ENCODE data around the gene TESK1.

Gene TESK1

GRCh38 chr9:35603986-35604577 is 980 bp upstream of the TESK1 start:
- peaks cover 5 to 27% (median 26%) of the 10 kb centered on the region in 4 donors for H3K4me1 ChIP-seq
- H3K9me3 ChIP-seq: no peaks in the 10 kb centered on the region
- H3K36me3 ChIP-seq: peaks cover 10 to 21% (median 12%) of the 10 kb centered on the region in 3 donors
- intact Hi-C loops (cut with DNase I; ENCODE audit: low total_unique reads): no loop called here
- peak overlapping the region; percentile 91 to 94 for H3K27ac ChIP-seq
- peak; percentile 96 to 99 for TF ChIP-seq CTCF (IDR thresholded peaks at IDR 0.05)
- H3K27me3 ChIP-seq: no peaks in the 10 kb centered on the region
- peak; percentile 99 to 100 for DNase-seq
- H3K4me3 ChIP-seq: peak overlapping the region; percentile 84 to 94

GRCh38 chr9:35605351-35606137 is 482 bp downstream of the TESK1 start:
- Histone ChIP-seq H3K4me3 (peak overlapping the region; percentile 84 to 94), H3K27ac (peak overlapping the region; percentile 91 to 94), H3K9me3 (no peaks in the 10 kb centered on the region), H3K4me1 (peaks cover 5 to 29% (median 26%) of the 10 kb centered on the region in 4 donors), H3K27me3 (no peaks in the 10 kb centered on the region), H3K36me3 (peaks cover 19 to 35% (median 20%) of the 10 kb centered on the region in 3 donors)
- intact Hi-C loops (cut with DNase I; ENCODE audit: low total_unique reads): loop anchor here (5.0 kb wide), 1 partner anchor 37 kb away; no protein-coding TSS in a partner anchor
- no peak for TF ChIP-seq CTCF (IDR thresholded peaks at IDR 0.05)
- peak in 1 of 2 donors; percentile 42 for DNase-seq

- intact Hi-C loops (cut with DNase I; ENCODE audit: low total_unique reads): loop anchor here (5.0 kb wide), 1 partner anchor 36 kb away; no protein-coding TSS in a partner anchor
- no peak for TF ChIP-seq CTCF (IDR thresholded peaks at IDR 0.05)
- Histone ChIP-seq H3K4me1 (peaks cover 5 to 29% (median 27%) of the 10 kb centered on the region in 4 donors), H3K36me3 (peaks cover 19 to 35% (median 20%) of the 10 kb centered on the region in 3 donors), H3K9me3 (no peaks in the 10 kb centered on the region), H3K27ac (peak overlapping the region; percentile 91 to 94), H3K27me3 (no peaks in the 10 kb centered on the region), H3K4me3 (peak overlapping the region; percentile 84 to 94)
- DNase-seq: no peak
These were observed 1.1 kb downstream of the TESK1 start for GRCh38 chr9:35606138-35606504.

GRCh38 chr9:35606726-35607125 is 1.7 kb downstream of the TESK1 start:
- Histone ChIP-seq H3K9me3 (no peaks in the 10 kb centered on the region), H3K4me3 (peak overlapping the region; percentile 84 to 94), H3K27me3 (no peaks in the 10 kb centered on the region), H3K36me3 (peaks cover 19 to 35% (median 20%) of the 10 kb centered on the region in 3 donors), H3K4me1 (peaks cover 5 to 29% (median 28%) of the 10 kb centered on the region in 4 donors), H3K27ac (peak overlapping the region; percentile 91 to 94)
- TF ChIP-seq CTCF (IDR thresholded peaks at IDR 0.05): no peak
- intact Hi-C loops (cut with DNase I; ENCODE audit: low total_unique reads): loop anchor here (5.0 kb wide), 1 partner anchor 36 kb away; no protein-coding TSS in a partner anchor
- DNase-seq: no peak

GRCh38 chr9:35608221-35608620 is 3.2 kb downstream of the TESK1 start:
- Histone ChIP-seq H3K4me1 (peaks cover 5 to 23% (median 22%) of the 10 kb centered on the region in 4 donors), H3K27me3 (no peaks in the 10 kb centered on the region), H3K27ac (no peak overlapping the region), H3K36me3 (peaks cover 19 to 35% (median 20%) of the 10 kb centered on the region in 3 donors), H3K9me3 (no peaks in the 10 kb centered on the region), H3K4me3 (no peak overlapping the region)
- TF ChIP-seq CTCF (IDR thresholded peaks at IDR 0.05): no peak
- intact Hi-C loops (cut with DNase I; ENCODE audit: low total_unique reads): loop anchor here (5.0 kb wide), 1 partner anchor 34 kb away; no protein-coding TSS in a partner anchor
- DNase-seq: no peak

All from tibial artery (tissue), 4 donors.